SW 1271 (cell line): ENCODE measurements around the gene BTRC.
"Not testable (repeated sequence)": the region's sequence is repeated elsewhere in the genome, so short reads cannot be mapped to it uniquely, and the experiment has no call there.

Experiments
- DNase-seq, 2 experiments: peaks; one replicate each; lab custom pipeline; 2025; lab: John Stamatoyannopoulos, UW

BTRC gene

GRCh38 chr10:101353692-101354327, at the start of gene BTRC:
TSS of gene BTRC (plus strand) at chr10:101354165. CDS start at chr10:101354181, 16 bp downstream.
- DNase-seq = peak; percentile 93 to 97

- DNase-seq = no peak
Measured at GRCh38 chr10:101304316-101304715, 49.6 kb upstream of the BTRC start.

GRCh38 chr10:101305320-101306241, 48.4 kb upstream of the BTRC start:
- DNase-seq = no peak

- no peak for DNase-seq
Measured at GRCh38 chr10:101308051-101308450, 45.9 kb upstream of the BTRC start.

- DNase-seq = no peak
Measured at GRCh38 chr10:101310529-101311184, 43.3 kb upstream of the BTRC start.

- no peak for DNase-seq
Measured at GRCh38 chr10:101311185-101312066, 42.5 kb upstream of the BTRC start.

GRCh38 chr10:101319241-101319915, 34.6 kb upstream of the BTRC start:
- no peak for DNase-seq

GRCh38 chr10:101321073-101321472, 32.9 kb upstream of the BTRC start:
- no peak for DNase-seq

- DNase-seq = no peak
Measured at GRCh38 chr10:101322266-101323108, 31.5 kb upstream of the BTRC start.

- no peak for DNase-seq
Measured at GRCh38 chr10:101323495-101323894, 30.5 kb upstream of the BTRC start.

GRCh38 chr10:101327454-101327853, 26.5 kb upstream of the BTRC start:
- DNase-seq = not testable (repeated sequence)

- DNase-seq = no peak
Measured at GRCh38 chr10:101329341-101330032, 24.5 kb upstream of the BTRC start.

- DNase-seq = no peak
Measured at GRCh38 chr10:101330231-101330630, 23.7 kb upstream of the BTRC start.

GRCh38 chr10:101330631-101331225, 23.2 kb upstream of the BTRC start:
- no peak for DNase-seq

- no peak for DNase-seq
Measured at GRCh38 chr10:101331956-101332355, 22.0 kb upstream of the BTRC start.

- DNase-seq = not testable (repeated sequence)
Measured at GRCh38 chr10:101334259-101334658, 19.7 kb upstream of the BTRC start.

GRCh38 chr10:101336382-101336781, 17.6 kb upstream of the BTRC start:
- no peak for DNase-seq

GRCh38 chr10:101337836-101338235, 16.1 kb upstream of the BTRC start:
- DNase-seq = no peak

- DNase-seq = no peak
Measured at GRCh38 chr10:101341438-101341837, 12.5 kb upstream of the BTRC start.
